SH-SY5Y (cell line): ENCODE data around the gene INPP4B.

Experiments used
- GATA2 ChIP-seq: IDR thresholded peaks from 2 replicates; pipeline ENCODE4 v1.6.1; 2011; ENCODE audit warnings: mild to moderate bottlenecking, low read depth, low read length
- GATA3 ChIP-seq: IDR thresholded peaks from 2 replicates; pipeline ENCODE4 v1.6.1; 2011; ENCODE audit warnings: low read depth, mild to moderate bottlenecking, low read length, moderate library complexity

- TF ChIP-seq GATA2 (no peak), GATA3 (no peak)
These were observed 119.0 kb downstream of the INPP4B start for GRCh38 chr4:142727149-142727548.
